HepG2 (cell line): ENCODE results near the gene FBF1. TPM values are rescaled to one million over a fixed set of nuclear protein-coding genes. Genes with fewer than 3 reads are reported as not detected.
A peak's percentile ranks its signal among the peaks of the same experiment; 100 is the strongest.

Source experiments
- HNF1B ChIP-seq: sonication (generic); formaldehyde crosslinking; IDR thresholded peaks from 2 replicates; pipeline ENCODE4 v1.5.1; 2020; ENCODE audit warnings: mild to moderate bottlenecking, moderate library complexity, missing genetic modification reagents
- HOXA9 ChIP-seq: sonication (generic); formaldehyde crosslinking; IDR thresholded peaks from 2 replicates; pipeline ENCODE4 v1.8.1; 2022; ENCODE audit warnings: missing genetic modification reagents, mild to moderate bottlenecking, moderate library complexity, borderline replicate concordance
- MXI1 ChIP-seq: IDR thresholded peaks from 3 replicates; pipeline ENCODE4 v1.6.1; 2012; ENCODE audit warnings: low read depth, low read length, inconsistent platforms, borderline replicate concordance
- NCOA1 ChIP-seq: sonication (generic); formaldehyde crosslinking; IDR thresholded peaks from 2 replicates; pipeline ENCODE4 v1.9.0; 2021; ENCODE audit warnings: missing genetic modification reagents
- SMYD3 ChIP-seq: sonication (generic); formaldehyde crosslinking; IDR thresholded peaks from 2 replicates; pipeline ENCODE4 v1.8.1; 2023; ENCODE audit warnings: mild to moderate bottlenecking, missing genetic modification reagents
- SRSF1 ChIP-seq: fragments of 200-400 bp; formaldehyde crosslinking; optimal IDR thresholded peaks from 2 replicates; pipeline ENCODE3; 2017; ENCODE audit warnings: mild to moderate bottlenecking, low read depth, low read length, moderate library complexity
- SYNCRIP ChIP-seq: fragments of 200-400 bp; formaldehyde crosslinking; IDR thresholded peaks from 2 replicates; pipeline ENCODE4 v1.6.1; 2018; ENCODE audit warnings: mild to moderate bottlenecking, low read depth, low read length; ENCODE audit not compliant: insufficient read depth
- TBL1XR1 ChIP-seq: fragments of 150-350 bp; IDR thresholded peaks from 2 replicates; pipeline ENCODE4 v1.6.1; 2014; ENCODE audit warnings: borderline replicate concordance, low read length; ENCODE audit not compliant: partially characterized antibody
- UBTF ChIP-seq: sonication (generic); formaldehyde crosslinking; IDR thresholded peaks from 2 replicates; pipeline ENCODE4 v1.4.0; 2020; ENCODE audit warnings: mild to moderate bottlenecking, missing genetic modification reagents
- ZKSCAN8 ChIP-seq: IDR thresholded peaks from 2 replicates; pipeline ENCODE4 v1.6.1; 2016; ENCODE audit warnings: borderline replicate concordance, missing genetic modification reagents, missing compliant biosample characterization
- ZNF317 ChIP-seq: sonication (generic); formaldehyde crosslinking; IDR thresholded peaks from 2 replicates; pipeline ENCODE4 v1.5.0; 2020; ENCODE audit warnings: mild to moderate bottlenecking, missing genetic modification reagents
- ZNF33B ChIP-seq: sonication (generic); formaldehyde crosslinking; IDR thresholded peaks from 2 replicates; pipeline ENCODE4 v1.5.1; 2020; ENCODE audit warnings: mild to moderate bottlenecking, missing genetic modification reagents
- ZNF431 ChIP-seq: sonication (generic); formaldehyde crosslinking; IDR thresholded peaks from 2 replicates; pipeline ENCODE4 v1.9.0; 2022; ENCODE audit warnings: missing genetic modification reagents, low read depth, mild to moderate bottlenecking, borderline replicate concordance
- ZNF44 ChIP-seq: sonication (generic); formaldehyde crosslinking; IDR thresholded peaks from 2 replicates; pipeline ENCODE4 v1.5.1; 2020; ENCODE audit warnings: mild to moderate bottlenecking, missing genetic modification reagents
- ZNF512B ChIP-seq: sonication (generic); formaldehyde crosslinking; IDR thresholded peaks from 2 replicates; pipeline ENCODE4 v1.5.1; 2020; ENCODE audit warnings: missing genetic modification reagents, mild to moderate bottlenecking, borderline replicate concordance
- ZNF550 ChIP-seq: sonication (generic); formaldehyde crosslinking; IDR thresholded peaks from 2 replicates; pipeline ENCODE4 v1.4.0; 2020; ENCODE audit warnings: mild to moderate bottlenecking, missing genetic modification reagents, borderline replicate concordance
- ZNF678 ChIP-seq: sonication (generic); formaldehyde crosslinking; IDR thresholded peaks from 2 replicates; pipeline ENCODE4 v1.4.0; 2020; ENCODE audit warnings: mild to moderate bottlenecking, missing genetic modification reagents
- ZNF777 ChIP-seq: sonication (generic); formaldehyde crosslinking; IDR thresholded peaks from 2 replicates; pipeline ENCODE4 v1.4.0; 2020; ENCODE audit warnings: missing genetic modification reagents
- ZNF780A ChIP-seq: sonication (generic); formaldehyde crosslinking; IDR thresholded peaks from 2 replicates; pipeline ENCODE4 v1.8.0; 2022; ENCODE audit warnings: mild to moderate bottlenecking, missing genetic modification reagents, moderate library complexity
- ZNF792 ChIP-seq: IDR thresholded peaks from 2 replicates; pipeline ENCODE4 v1.6.1; 2016
- ZSCAN9 ChIP-seq: IDR thresholded peaks from 2 replicates; pipeline ENCODE4 v1.6.1; 2016; ENCODE audit warnings: borderline replicate concordance
- polyA plus RNA-seq, 8 experiments: library from polyadenylated mRNA; depleted of rRNA in 3 of 8; stranded (reverse) in 7 of 8; unstranded in 1 of 8; fragments of >200 nt; fragmentation: Illumina TruSeq in 4 of 8; extraction: Trizol in 4 of 8; gene quantifications; 2 replicates each; pipeline versions ENCODE4 v1.2.1 to v1.2.3, GENCODE V29; 2011 to 2016; ENCODE audit warnings: low read depth in 4 of 8, missing spikeins in 1 of 8, mixed read lengths in 1 of 8; ENCODE audit not compliant: insufficient read depth in 1 of 8
- total RNA-seq, 5 experiments: library from RNA; depleted of rRNA; stranded (reverse); fragments of >200 nt; fragmentation: Illumina TruSeq; extraction: Trizol; gene quantifications; 2 replicates each; pipeline ENCODE4 v1.2.3, GENCODE V29; 2016; ENCODE audit warnings: low read depth in 1 of 5

FBF1 gene
- total and polyA plus RNA-seq, 2 of the 13 experiments (the other 11 are each of a cell fraction or from before 2014, with no cell fraction given): 2.4 to 8.1 TPM

- peak; percentile 98 for TF ChIP-seq UBTF (CRISPR knock-in tag)
- no peak; the same call in 1 of the 2 replicates for TF ChIP-seq SMYD3 (CRISPR knock-in tag)
- peak; percentile 63; the same call in 1 of the 3 replicates for TF ChIP-seq MXI1
- TF ChIP-seq ZNF550: no peak
- no peak; the same call in none of the 2 replicates for TF ChIP-seq NCOA1 (CRISPR knock-in tag)
- TF ChIP-seq ZSCAN9: peak; percentile 64
- no peak for TF ChIP-seq ZNF678 (CRISPR knock-in tag)
- peak; percentile 67; the same call in 1 of the 2 replicates for TF ChIP-seq ZNF317 (CRISPR knock-in tag)
- TF ChIP-seq ZNF780A (CRISPR knock-in tag): no peak
- TF ChIP-seq SRSF1: peak; percentile 88
- peak; percentile 85; the same call in 1 of the 2 replicates for TF ChIP-seq ZKSCAN8 (CRISPR knock-in tag)
- no peak for TF ChIP-seq HOXA9 (CRISPR knock-in tag)
- peak; percentile 97 for TF ChIP-seq ZNF431 (CRISPR knock-in tag)
- peak; percentile 89 for TF ChIP-seq HNF1B (CRISPR knock-in tag)
- peak; percentile 92 for TF ChIP-seq ZNF792 (CRISPR knock-in tag)
- peak; percentile 71 for TF ChIP-seq ZNF44 (CRISPR knock-in tag)
- TF ChIP-seq ZNF777 (CRISPR knock-in tag): peak; percentile 67; the same call in 1 of the 2 replicates
- TF ChIP-seq ZNF33B (CRISPR knock-in tag): peak; percentile 85; the same call in 1 of the 2 replicates
- no peak; the same call in 1 of the 2 replicates for TF ChIP-seq ZNF512B (CRISPR knock-in tag)
- TF ChIP-seq SYNCRIP: no peak
- peak; percentile 96 for TF ChIP-seq TBL1XR1
Observed at GRCh38 chr17:75872434-75873351, 68.1 kb downstream of the FBF1 start (continued).
